Measurements from ENCODE around the gene STX4. TPM values are rescaled to one million over a fixed set of nuclear protein-coding genes. Genes with fewer than 3 reads are reported as not detected.

The STX4 gene
- total and polyA plus RNA-seq, 11 donors, result 19.5 to 73.8 (median 44.6) TPM

- H3K4me1 ChIP-seq, result peaks cover 0 to 24% (median 0%) of the 10 kb centered on the region in 12 donors
- DNase-seq (no peak), ATAC-seq (peak in 1 of 4 donors; percentile 4)
- peaks cover 0 to 78% (median 44%) of the 10 kb centered on the region in 9 donors for H3K36me3 ChIP-seq
- TF ChIP-seq, protein P1, sequence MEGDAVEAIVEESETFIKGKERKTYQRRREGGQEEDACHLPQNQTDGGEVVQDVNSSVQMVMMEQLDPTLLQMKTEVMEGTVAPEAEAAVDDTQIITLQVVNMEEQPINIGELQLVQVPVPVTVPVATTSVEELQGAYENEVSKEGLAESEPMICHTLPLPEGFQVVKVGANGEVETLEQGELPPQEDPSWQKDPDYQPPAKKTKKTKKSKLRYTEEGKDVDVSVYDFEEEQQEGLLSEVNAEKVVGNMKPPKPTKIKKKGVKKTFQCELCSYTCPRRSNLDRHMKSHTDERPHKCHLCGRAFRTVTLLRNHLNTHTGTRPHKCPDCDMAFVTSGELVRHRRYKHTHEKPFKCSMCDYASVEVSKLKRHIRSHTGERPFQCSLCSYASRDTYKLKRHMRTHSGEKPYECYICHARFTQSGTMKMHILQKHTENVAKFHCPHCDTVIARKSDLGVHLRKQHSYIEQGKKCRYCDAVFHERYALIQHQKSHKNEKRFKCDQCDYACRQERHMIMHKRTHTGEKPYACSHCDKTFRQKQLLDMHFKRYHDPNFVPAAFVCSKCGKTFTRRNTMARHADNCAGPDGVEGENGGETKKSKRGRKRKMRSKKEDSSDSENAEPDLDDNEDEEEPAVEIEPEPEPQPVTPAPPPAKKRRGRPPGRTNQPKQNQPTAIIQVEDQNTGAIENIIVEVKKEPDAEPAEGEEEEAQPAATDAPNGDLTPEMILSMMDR (IDR thresholded peaks at IDR 0.05), result no peak
- TF ChIP-seq POLR2A (IDR thresholded peaks at IDR 0.05), result no peak
- 80 to 97% (median 90%) methylated on average over 1 to 16 of the region's 16 CpGs for WGBS, 4 donors
- no peaks in the 10 kb centered on the region for H3K27me3 ChIP-seq
- H3K4me3 ChIP-seq, result no peak overlapping the region
- intact Hi-C loops (cut with DNase I), result no loop called here
- H3K27ac ChIP-seq, result no peak overlapping the region
- H3K9me3 ChIP-seq, result no peaks in the 10 kb centered on the region
Observed at GRCh38 chr16:31084584-31085302, 51.4 kb downstream of the STX4 start.

GRCh38 chr16:31085411-31085810 lies 52.1 kb downstream of the STX4 start:
- TF ChIP-seq POLR2A (IDR thresholded peaks at IDR 0.05), result no peak
- TF ChIP-seq, protein P1 (IDR thresholded peaks at IDR 0.05), result no peak
- peaks cover 0 to 78% (median 39%) of the 10 kb centered on the region in 9 donors for H3K36me3 ChIP-seq
- no peaks in the 10 kb centered on the region for H3K27me3 ChIP-seq
- no peak for ATAC-seq
- DNase-seq, result peak in 1 of 5 donors; percentile 14
- intact Hi-C loops (cut with DNase I), result no loop called here
- no peaks in the 10 kb centered on the region for H3K9me3 ChIP-seq
- H3K4me3 ChIP-seq, result no peak overlapping the region
- WGBS, 4 donors, result 80 to 85% (median 84%) methylated on average over 8 of the region's 8 CpGs
- H3K4me1 ChIP-seq, result peaks cover 0 to 24% (median 0%) of the 10 kb centered on the region in 12 donors
- H3K27ac ChIP-seq, result no peak overlapping the region

DNA sequence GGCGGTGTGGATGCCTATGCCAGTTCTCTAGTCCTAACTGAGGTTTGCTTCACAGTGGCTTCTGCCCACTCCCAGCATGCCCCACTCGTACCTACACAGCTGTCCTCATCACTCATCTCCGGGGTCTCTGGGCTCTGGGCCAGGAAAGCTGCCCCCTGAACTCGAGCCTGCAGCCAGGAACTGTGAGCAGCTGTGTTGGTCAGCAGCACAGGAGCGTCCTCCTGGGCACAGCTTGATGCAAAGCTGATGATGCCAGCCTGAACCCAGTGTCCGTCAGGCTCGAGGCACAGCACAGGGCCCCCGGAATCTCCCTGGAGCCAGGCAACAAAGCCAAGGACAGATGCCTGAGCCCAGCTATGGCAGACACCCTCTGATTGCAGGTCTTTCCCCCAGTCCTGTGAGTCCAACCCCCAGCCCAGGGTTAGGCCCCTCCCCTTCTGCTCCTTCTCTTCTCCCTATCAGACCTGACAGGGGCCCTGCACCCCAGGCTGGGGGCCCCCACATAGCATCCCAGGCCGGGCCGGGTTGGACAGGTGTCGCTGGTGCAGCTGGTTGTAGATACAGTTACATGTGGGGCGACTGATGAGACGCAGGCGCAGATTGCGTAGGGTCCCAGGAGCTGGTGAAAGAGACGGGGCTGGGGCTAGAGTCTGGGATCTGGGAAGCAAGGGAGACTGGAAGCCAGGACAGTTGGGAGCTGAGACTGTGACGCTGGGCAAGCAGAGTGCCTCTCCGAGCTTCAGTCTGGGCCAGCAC lies 52.7 kb downstream of the STX4 start:
- intact Hi-C loops (cut with DNase I), result no loop called here
- Histone ChIP-seq H3K36me3 (peaks cover 0 to 78% (median 39%) of the 10 kb centered on the region in 9 donors), H3K4me1 (peaks cover 0 to 24% (median 0%) of the 10 kb centered on the region in 12 donors), H3K4me3 (no peak overlapping the region), H3K27ac (no peak overlapping the region), H3K27me3 (no peaks in the 10 kb centered on the region), H3K9me3 (no peaks in the 10 kb centered on the region)
- DNase-seq (peak in 1 of 5 donors; percentile 18), ATAC-seq (no peak)
- TF ChIP-seq POLR2A (IDR thresholded peaks at IDR 0.05), result no peak
- TF ChIP-seq, protein P1 (IDR thresholded peaks at IDR 0.05), result no peak
- 83 to 90% (median 86%) methylated on average over 13 to 18 of the region's 18 CpGs for WGBS, 4 donors

DNA sequence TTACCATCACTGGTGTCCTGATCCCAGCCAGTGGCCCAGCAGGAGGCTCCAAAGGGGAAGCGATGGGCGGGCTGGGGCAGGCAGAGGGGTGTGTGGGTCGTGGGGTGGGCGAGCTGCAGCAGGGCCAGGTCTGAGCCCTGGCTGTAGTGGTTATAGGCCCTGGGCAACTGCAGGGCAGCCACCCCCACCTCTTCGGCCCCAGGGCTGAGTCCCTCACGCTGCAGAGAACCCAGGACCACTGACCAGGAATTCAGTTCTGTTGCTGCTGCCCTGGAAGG lies 53.2 kb downstream of the STX4 start:
- WGBS, 4 donors, result 82 to 87% (median 85%) methylated on average over 2 to 6 of the region's 6 CpGs; no CpG with 5 or more reads in 1 of the 4 donors
- Histone ChIP-seq H3K4me3 (no peak overlapping the region), H3K27ac (no peak overlapping the region), H3K27me3 (no peaks in the 10 kb centered on the region), H3K9me3 (no peaks in the 10 kb centered on the region), H3K4me1 (peaks cover 0 to 22% (median 0%) of the 10 kb centered on the region in 12 donors), H3K36me3 (peaks cover 0 to 79% (median 35%) of the 10 kb centered on the region in 9 donors)
- ATAC-seq (no peak), DNase-seq (no peak)
- TF ChIP-seq, protein P1 (IDR thresholded peaks at IDR 0.05), result no peak
- no peak for TF ChIP-seq POLR2A (IDR thresholded peaks at IDR 0.05)
- intact Hi-C loops (cut with DNase I), result no loop called here
